Mesothelial cell of epicardium (in vitro differentiated cells): ENCODE results near the gene RAP2C. TPM values are rescaled to one million over a fixed set of nuclear protein-coding genes. Genes with fewer than 3 reads are reported as not detected.

Experiments used
- DNase-seq, 2 experiments: peaks; one replicate each; pipeline ENCODE4 v3.0.0; 2021; ENCODE audit warnings: low spot score in 2 of 2; ENCODE audit not compliant: unreplicated experiment in 2 of 2
- H3K27ac Mint-ChIP-seq: 2 replicates; pipeline ENCODE4 v1.8.0; 2021; ENCODE audit warnings: mixed read lengths
- H3K27me3 Mint-ChIP-seq: 2 replicates; pipeline ENCODE4 v1.8.0; 2021; ENCODE audit warnings: low read depth, mixed read lengths
- H3K36me3 Mint-ChIP-seq: 2 replicates; pipeline ENCODE4 v1.8.0; 2021; ENCODE audit warnings: mixed read lengths
- H3K4me1 Mint-ChIP-seq: 2 replicates; pipeline ENCODE4 v1.8.0; 2021; ENCODE audit warnings: mixed read lengths
- H3K4me3 Mint-ChIP-seq: 2 replicates; pipeline ENCODE4 v1.8.0; 2021; ENCODE audit warnings: mild to moderate bottlenecking, moderate library complexity, mixed read lengths
- H3K9me3 Mint-ChIP-seq: 2 replicates; pipeline ENCODE4 v1.8.0; 2021; ENCODE audit warnings: mixed read lengths
- total RNA-seq: library from RNA; stranded (reverse); gene quantifications from 3 replicates; pipeline ENCODE4 v1.2.1, GENCODE V29; 2021
- TF ChIP-seq, protein P1 (sequence below): fragments of 200-600 bp; sonication (generic); IDR thresholded peaks from one replicate; pipeline ENCODE4 v1.5.0; 2021; ENCODE audit warnings: antibody characterized with exemption; ENCODE audit not compliant: unreplicated experiment

Gene RAP2C
- 80.1 to 85.0 TPM (median 83.0 TPM) in 3 replicates for total RNA-seq

- peaks cover under 1% of the 10 kb centered on the region for H3K36me3 Mint-ChIP-seq
- no peaks in the 10 kb centered on the region for H3K27me3 Mint-ChIP-seq
- peak within 1 kb of the TSS; percentile 96 for H3K4me3 Mint-ChIP-seq
- H3K4me1 Mint-ChIP-seq, result peaks cover 36% of the 10 kb centered on the region
- TF ChIP-seq, protein P1, sequence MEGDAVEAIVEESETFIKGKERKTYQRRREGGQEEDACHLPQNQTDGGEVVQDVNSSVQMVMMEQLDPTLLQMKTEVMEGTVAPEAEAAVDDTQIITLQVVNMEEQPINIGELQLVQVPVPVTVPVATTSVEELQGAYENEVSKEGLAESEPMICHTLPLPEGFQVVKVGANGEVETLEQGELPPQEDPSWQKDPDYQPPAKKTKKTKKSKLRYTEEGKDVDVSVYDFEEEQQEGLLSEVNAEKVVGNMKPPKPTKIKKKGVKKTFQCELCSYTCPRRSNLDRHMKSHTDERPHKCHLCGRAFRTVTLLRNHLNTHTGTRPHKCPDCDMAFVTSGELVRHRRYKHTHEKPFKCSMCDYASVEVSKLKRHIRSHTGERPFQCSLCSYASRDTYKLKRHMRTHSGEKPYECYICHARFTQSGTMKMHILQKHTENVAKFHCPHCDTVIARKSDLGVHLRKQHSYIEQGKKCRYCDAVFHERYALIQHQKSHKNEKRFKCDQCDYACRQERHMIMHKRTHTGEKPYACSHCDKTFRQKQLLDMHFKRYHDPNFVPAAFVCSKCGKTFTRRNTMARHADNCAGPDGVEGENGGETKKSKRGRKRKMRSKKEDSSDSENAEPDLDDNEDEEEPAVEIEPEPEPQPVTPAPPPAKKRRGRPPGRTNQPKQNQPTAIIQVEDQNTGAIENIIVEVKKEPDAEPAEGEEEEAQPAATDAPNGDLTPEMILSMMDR, result peak; percentile 11
- DNase-seq, result peak in 1 of 2 experiments; percentile 56
- H3K27ac Mint-ChIP-seq, result peak within 1 kb of the TSS; percentile 98
- no peaks in the 10 kb centered on the region for H3K9me3 Mint-ChIP-seq
These were observed at the start of gene RAP2C for GRCh38 chrX:132219343-132219768. RAP2C (minus strand) TSS chrX:132219447; CDS start chrX:132217268, 2,179 bp downstream.

- Mint-ChIP-seq H3K4me3 (no peak overlapping the region), H3K27ac (no peak overlapping the region), H3K36me3 (peaks cover 13% of the 10 kb centered on the region), H3K9me3 (peaks cover 20% of the 10 kb centered on the region), H3K4me1 (peaks cover 24% of the 10 kb centered on the region), H3K27me3 (no peaks in the 10 kb centered on the region)
- TF ChIP-seq, protein P1, result no peak
- DNase-seq, result no peak
These were observed 48.1 kb upstream of the RAP2C start for GRCh38 chrX:132267392-132267791.

DNA sequence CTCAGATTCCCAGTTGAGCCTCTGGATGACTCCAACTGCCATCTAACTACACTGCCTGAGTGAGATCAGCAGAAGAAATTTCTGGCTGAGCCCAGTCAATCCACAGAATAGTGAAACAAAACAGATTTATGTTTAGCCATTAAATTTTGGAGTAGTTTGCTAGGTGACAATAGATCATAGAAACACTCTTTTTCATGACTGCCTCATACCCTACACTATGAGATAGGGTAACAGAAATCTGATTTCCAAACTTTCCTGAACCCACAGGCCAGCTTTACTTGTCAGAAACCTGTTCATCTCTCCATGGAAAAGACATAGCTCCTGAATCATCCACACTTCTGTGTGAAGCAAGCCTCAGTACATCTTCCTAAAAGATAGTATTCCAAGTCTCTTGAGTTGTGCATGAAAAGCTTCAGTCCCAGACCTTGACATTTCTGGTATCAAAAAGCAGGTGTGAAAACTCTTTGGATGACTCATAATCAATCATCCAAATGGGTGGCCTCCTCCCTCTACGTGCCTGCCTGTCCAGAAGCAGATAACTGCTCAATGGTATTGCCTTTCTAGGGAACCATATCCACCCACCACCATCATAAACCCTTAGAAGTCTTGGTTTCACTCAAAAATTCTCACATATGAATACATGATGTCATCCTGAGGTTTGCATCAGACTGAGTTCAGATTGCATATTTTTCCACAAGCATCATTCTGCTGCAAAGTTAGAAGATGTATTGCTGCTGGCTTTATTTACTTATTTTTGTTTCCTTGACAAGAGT lies 47.5 kb upstream of the RAP2C start:
- no peak overlapping the region for H3K4me3 Mint-ChIP-seq
- DNase-seq, result no peak
- peaks cover 13% of the 10 kb centered on the region for H3K36me3 Mint-ChIP-seq
- H3K27me3 Mint-ChIP-seq, result no peaks in the 10 kb centered on the region
- H3K9me3 Mint-ChIP-seq, result peaks cover 24% of the 10 kb centered on the region
- H3K4me1 Mint-ChIP-seq, result peaks cover 22% of the 10 kb centered on the region
- H3K27ac Mint-ChIP-seq, result no peak overlapping the region
- TF ChIP-seq, protein P1, result no peak

GRCh38 chrX:132263127-132263526 lies 43.9 kb upstream of the RAP2C start:
- Mint-ChIP-seq H3K9me3 (peaks cover 45% of the 10 kb centered on the region), H3K27me3 (no peaks in the 10 kb centered on the region), H3K27ac (no peak overlapping the region), H3K4me3 (no peak overlapping the region), H3K4me1 (no peaks in the 10 kb centered on the region), H3K36me3 (peaks cover 20% of the 10 kb centered on the region)
- DNase-seq, result no peak
- TF ChIP-seq, protein P1, result no peak

- H3K36me3 Mint-ChIP-seq, result peaks cover 15% of the 10 kb centered on the region
- no peaks in the 10 kb centered on the region for H3K27me3 Mint-ChIP-seq
- no peaks in the 10 kb centered on the region for H3K4me1 Mint-ChIP-seq
- H3K27ac Mint-ChIP-seq, result no peak overlapping the region
- peaks cover 41% of the 10 kb centered on the region for H3K9me3 Mint-ChIP-seq
- TF ChIP-seq, protein P1, result no peak
- DNase-seq, result no peak
- H3K4me3 Mint-ChIP-seq, result no peak overlapping the region
These were observed 39.3 kb upstream of the RAP2C start for GRCh38 chrX:132258509-132258908.
